GM19467 (cell line): ENCODE data around the gene MPPED1.

ENCODE experiments used
- ATAC-seq: cut with Tn5 transposase; IDR thresholded peaks from one replicate; pipeline ENCODE4 v1.9.1; 2021; ENCODE audit warnings: mild to moderate bottlenecking, moderate library complexity; ENCODE audit not compliant: unreplicated experiment

MPPED1 gene

DNA sequence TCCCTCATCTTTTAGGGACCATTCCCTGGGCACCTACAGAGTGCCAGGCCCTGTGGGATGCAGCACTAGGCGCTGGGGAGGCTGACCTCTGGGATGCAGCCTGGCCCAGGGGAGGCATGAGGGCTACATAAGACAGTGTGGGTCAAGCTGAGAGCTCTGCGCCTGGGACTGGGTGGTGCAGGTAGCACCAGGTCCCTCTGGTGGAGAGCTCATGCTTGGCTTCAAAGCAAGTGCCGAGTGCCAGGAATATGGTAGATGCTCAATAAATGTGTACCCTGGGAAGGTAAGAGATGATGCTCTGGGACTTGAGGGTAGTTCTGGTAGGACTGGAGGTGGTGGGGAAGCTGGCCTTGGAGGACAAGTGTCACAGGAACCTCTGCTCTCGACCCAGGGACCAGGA, 2.0 kb upstream of the MPPED1 start:
- no peak for ATAC-seq

DNA sequence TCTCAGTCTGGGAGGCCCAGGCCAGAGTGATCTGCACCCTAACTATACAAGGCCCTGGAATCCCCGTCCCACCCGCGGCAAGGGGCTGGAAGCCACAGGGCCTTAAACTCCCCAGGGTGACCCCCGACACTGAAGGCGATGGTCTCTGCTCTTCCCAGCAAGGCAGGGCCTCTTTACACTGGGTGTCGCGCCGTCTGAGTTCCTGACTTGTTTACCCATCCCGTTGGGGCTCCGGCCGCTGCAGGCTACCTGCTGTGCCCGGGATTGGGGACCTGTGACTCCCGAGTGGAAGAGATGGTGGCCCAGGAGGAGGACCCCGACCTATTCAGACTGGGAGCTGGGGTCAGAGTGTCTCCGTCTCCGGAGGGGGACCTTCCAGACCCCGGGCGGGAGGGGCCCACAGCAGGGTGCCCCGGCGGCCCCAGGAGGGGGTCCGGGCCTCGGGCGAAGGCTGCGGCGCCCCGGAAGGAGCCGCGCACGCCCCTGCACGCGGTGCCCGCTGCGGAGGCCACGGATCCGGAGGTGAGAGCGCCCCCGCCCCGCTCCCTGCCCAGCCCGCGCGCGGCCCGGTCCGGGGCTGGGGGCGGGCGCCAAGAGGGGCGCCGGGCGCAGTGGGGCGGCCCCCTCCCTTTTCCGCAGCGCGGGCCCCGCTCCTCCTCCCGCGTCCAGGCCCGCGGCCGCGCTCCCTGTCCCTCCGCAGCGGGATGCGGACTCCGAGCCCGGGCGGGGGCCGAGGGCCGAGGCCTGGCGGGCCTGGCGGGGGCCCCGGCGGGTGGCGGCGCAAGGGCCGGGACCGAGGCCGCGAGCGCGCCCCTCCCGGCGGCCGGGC, 560 bp upstream of the MPPED1 start:
- no peak for ATAC-seq

DNA sequence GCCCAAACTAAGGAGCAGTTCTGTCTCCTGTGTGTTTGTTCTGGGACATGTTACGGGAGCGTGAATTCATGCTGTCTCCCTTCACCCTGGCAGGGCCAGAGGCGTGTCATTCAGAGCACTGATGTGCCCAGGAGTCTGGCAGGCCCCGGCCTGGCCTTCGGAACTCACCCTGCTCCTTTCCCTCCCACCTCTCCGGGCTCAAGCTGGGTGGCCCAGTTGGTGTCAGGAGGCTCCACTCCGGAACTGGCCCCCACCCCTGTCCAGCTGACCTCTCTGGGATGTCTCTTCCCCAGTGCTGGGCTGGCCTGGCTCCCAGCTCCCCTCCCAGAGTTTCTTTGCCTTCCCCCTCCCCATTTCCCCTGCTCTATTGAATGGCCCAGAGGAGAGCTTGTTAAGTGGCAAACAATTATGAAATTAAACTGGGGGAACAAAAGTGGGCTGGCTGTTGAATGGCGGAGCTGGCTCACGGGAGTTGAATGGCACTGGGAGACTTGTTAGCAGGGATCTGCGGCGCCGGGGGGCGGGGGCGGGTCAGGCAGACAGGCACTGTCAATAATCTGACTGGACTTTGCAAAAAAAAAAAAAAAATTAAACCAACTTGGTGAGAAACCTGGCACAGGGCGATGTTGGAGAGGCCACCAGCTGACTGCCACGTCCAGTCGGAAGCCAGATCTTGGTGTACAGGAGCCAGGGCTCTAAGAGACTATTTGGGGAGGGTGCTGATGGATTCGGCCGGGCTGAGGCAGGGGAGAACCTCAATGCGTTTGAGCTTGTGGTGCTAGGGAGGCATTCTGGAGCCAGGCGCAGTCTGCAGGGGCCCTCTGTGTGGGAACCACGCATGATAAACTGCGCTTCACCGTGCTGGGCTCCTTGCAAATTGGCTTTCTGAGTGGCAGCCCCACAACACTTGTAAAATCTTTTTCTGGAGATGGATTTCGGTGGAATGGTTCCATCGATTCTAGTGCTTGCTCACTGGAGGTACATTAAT, 1.3 kb downstream of the MPPED1 start:
- no peak for ATAC-seq

DNA sequence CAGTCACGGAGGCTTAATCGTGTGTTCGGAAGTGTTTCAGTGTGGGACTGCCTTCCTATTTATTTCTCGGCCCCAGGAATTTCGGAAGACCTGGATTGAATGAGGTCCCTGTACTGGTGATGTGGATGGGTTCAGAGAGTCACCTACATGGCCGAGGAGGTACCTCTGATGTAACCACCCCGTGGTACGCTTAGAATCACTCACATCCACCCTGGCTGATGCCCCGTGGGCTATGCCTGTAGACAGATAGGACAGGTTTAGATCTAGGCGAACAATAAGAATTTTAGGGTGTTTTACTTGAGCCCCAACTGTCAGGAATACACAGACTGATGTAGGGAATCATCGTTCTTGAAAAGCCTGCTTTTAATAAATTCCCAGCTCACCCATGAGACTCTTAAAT, 2.0 kb downstream of the MPPED1 start:
- ATAC-seq, result no peak

DNA sequence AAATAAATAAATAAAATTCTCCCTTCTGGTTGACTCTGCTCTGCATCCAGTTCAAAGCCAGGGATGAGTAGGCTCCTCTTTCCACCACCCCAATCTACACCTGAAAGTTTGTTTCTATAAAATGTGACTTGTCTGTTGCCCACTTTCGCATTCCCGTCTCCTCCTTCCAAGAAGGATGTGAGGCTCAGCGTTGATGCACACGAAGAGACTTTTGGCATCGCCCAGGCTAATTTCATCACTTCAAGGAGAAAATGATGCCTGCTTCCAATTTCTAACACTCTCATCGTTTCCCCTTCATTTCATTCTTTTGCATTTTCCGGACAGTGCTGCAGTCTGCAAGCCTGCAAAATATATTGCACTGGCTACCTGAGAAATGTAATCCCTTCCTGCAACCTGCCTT, 3.9 kb downstream of the MPPED1 start:
- ATAC-seq, result no peak

DNA sequence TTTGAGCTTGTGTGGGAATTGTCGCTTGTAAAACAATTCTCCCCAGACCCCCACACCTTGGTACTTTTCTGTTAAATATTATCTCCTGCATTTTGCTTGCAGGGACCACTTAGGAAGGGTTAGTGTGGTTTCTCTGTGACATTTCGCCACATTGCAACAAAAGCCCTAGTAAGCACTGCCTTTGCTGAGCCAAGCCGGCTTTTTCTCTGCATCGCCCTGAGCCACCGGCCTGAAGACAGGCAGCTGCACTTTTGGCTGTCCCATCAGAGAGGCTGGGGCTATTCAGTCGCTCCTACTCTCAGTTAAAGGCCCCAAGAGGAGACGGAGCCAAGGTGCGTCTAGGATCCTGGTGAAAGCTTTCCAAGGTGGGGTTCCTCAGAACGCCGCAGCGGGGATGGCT, 5.7 kb downstream of the MPPED1 start:
- ATAC-seq, result no peak

DNA sequence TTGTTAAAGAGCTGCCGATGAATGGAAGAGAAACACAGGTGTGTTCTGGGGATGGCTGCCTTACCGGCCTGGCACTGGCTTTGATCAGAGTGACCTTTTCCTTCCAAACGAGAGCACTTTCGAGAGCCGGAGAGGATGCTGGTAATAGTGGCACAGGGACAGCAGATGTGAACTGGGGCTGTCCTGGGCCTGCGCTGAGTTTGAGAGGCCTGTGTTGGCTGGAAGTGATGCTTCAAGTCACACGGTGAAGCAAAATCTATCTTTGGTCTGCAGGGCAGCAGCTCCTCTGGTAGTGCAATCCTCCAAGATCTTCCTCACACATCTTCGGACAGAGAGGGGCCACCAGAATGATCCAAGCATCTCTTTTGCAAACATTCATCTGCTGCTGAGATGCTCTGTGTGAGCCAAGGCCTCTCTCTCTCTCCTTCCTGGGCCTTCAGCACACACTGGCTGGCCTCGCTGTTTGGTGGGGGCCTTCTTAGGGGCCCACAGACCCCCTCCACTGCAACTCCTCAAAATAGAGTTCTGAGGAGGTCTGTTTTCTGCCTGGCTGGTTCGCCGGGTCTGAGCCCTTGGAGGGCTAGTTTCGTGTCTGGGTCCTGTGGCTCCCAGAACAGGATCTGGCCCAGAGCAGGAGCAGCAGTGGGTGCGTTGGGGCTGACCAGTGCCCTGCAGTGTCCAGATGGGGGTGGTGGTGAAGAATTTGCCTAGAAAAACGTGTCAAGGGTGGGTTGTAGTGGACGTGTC, 6.4 kb downstream of the MPPED1 start:
- ATAC-seq, result no peak

DNA sequence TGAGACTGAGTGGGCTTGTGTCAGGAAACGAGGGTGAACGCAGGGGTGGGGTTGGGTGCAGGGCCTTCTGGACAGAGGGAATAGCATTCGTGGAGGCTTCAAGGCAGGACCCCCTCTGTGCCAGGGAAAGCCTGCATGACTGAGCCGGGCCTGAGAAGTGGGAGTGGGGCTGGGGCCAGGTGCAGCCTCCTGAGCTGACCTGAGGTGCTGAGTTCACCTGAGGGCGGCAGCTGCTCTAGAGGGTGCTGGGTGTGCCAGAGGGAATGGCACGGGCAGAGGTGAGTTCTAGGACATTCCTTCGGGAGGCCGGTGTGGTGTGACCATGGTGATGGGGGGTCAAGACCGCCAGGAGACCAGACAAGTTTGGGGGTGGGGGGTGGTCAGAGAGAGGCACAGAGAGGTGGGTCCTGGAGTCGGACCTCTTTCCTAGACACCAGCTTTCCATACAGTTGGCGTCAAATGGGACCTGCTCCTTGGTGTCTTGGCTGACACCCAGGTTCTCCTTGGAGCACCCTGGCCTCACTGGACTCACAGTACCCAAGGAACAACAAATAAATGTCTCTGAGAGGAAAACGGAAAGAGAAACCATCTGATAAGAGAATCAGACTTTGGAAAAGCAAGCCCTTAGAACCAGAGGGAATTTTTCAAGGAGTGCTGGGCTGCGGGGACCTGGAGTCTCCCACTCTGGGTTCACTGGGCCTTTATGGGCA, 7.7 kb downstream of the MPPED1 start:
- ATAC-seq, result no peak

DNA sequence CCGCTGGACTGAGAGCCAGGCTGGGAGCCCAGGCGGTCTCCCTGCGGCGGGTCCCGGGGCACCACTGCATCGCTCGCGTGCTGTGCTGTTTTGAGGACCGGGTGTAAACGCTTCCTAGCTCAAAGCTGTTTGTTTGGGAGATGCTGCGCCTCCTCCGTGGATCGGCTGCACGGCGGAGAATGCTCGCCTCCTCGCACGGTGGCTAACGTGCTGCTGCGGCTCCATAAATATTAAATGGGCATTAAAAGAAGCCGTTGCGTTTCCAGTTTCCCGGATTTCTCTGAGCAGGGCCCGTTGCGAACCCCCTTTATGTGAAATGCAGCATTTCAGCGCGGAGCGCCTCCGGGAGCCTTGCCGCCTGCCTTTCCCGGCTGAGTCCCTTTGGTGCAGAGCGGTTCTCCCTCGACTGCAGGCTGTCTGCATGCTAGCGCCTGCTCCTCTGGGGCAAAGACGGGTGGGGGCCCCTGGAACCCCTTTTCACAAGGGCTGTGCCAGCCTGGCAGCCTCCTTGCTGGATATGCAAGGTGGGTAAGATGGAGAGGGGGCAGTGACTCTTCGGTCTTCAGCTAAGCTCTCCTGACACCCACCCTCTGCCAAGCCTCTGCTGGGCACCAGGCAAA, 9.3 kb downstream of the MPPED1 start:
- no peak for ATAC-seq

DNA sequence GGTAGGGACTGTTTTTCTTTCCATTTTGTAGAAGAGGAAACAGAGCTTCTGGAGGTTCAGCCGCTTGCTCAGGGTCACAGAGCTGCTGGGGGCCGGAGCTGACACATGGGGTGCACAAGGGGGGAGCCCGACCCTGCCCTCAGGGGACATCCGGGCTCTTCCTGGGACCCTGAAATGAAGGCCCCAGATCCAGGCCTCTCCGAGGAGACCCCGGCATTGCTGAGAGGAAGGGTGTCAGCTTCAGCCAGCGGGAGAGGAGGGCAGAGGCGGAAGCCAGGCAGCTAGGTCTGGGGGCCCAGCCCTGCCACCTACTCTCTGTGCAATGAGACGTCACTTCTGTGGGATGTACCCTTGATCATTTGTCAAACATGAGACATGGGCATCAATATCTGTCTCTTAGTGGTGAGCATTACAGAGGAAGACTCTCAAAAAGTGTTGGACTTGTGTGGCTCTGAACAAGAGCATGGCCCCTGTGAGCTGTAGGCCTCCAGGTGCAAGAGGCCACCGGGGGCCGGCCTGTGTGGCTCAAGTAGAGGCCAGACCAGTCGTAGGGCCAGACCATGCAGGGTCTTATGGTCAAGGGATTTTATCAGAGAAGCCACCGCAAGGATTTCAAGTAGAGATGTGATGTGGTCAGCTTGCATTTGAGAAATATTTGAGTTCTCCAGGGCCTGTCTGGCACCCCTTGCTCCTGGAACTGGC, 10.3 kb downstream of the MPPED1 start:
- no peak for ATAC-seq

DNA sequence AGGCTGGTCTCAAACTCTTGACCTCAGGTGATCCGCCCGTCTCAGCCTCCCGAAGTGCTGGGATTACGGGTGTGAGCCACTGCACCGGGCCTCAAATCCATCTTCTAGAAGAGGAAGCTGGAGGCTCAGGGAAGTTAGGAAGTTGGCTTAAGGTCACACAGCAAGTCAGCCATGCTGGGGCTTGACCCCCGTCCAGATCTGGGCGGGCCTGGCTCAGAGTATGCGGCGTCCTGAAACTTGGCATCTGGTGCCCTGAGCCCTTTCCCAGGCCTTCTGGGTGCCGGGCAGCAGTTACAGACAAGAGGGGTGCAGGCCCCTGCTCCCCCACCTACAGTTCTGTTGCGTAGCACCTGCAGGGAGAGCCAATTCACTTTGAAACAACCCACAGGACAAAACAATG, 11.2 kb downstream of the MPPED1 start:
- ATAC-seq, result no peak

DNA sequence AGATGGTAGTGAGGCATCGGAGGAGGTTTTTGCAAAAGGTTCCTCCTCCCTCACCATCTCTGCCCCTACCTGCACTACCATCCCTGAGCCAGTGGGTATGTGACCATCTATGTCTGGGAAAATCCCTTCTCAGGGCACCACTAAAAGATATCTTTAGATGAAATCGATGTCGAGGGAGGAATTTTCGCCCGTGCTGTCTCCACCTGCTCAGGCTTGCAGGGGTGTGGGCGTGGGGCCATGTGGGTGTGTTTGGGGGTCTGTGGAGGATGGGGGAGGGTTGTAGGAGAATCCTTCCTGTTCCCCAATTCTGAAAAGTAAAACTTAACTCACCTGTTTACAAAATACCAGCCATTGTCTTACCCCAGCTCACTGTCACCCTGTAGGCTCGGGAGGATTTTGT, 12.4 kb downstream of the MPPED1 start:
- no peak for ATAC-seq

DNA sequence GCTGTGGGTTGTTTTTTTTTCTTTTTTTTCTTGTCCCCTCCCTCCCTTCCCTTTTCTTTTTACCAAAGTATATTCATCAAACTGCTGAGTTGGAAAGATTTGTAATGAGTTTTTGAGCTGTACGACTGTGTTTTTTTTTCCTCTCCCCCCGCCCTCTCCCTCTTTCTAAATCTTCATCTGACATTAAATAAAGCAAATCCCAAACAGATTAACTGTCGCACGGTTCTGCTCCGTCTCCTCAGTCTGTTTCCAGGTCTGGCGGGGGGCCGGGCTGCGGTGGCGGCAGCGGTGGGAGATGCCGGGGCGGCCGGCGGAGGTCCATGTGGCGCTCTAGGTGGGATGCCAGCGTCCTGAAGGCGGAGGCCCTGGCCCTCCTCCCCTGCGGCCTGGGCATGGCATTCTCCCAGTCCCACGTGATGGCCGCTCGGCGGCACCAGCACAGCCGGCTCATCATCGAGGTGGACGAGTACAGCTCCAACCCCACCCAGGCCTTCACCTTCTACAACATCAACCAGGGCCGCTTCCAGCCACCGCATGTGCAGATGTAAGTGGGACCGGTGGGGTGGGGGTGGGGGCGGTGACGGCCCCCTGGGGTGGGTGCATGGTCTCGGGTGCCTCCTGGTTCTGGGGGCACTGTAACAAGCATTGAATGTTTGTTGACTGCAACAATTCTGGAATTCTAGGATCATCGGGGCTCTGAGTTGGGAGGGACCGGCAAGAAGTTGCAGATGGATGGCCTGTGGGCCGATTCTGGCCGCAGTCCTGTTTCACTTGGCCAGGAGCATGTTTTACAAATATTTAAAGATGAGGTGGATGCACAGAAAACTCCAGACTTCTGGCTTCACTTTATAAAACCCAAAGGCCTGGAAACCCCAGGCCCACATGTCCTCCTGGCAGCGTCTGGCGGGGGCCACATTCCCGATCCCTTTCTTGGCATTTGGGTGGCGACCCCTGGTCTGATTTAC, 13.1 kb downstream of the MPPED1 start:
- ATAC-seq, result no peak

DNA sequence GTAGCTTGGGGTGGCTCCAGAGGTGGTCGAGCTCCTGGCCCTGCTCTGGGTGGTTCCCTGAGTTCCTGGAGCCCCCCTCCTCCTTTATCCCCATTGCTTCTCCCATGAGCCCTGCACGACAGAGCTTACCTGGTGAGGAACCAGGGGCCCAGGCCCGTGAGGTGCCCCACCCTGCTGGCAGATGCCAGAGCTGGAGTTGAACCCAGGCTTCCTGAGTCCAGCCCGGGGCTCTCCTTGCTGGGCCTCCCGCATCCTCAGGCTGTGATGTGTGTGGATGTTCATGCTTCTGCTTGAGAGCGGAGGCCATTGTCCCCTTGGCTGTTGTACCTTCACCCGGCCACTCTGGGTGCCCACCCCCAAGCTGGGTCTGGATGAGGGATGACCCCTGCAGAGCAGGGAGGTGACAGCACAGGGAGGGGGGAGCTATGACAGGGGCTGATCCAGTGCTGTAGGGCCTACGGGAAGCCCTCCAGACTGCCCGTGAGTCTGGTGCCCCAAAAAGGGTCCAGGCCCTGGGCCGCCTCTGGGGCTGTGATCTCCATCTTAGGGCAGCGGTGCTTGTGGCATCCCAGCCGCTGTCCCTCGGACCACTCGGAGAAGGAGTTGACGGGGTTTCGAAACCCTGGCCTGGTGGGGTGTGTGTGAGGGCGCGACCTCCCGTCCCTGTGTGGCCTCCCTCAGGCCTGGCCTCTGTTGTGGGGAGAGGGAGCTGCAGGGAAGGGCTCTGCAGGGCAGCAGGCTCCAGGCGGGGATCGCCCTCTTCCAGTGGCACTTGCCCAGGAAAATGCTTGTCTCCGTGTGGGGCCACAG, 14.4 kb downstream of the MPPED1 start:
- ATAC-seq, result no peak

DNA sequence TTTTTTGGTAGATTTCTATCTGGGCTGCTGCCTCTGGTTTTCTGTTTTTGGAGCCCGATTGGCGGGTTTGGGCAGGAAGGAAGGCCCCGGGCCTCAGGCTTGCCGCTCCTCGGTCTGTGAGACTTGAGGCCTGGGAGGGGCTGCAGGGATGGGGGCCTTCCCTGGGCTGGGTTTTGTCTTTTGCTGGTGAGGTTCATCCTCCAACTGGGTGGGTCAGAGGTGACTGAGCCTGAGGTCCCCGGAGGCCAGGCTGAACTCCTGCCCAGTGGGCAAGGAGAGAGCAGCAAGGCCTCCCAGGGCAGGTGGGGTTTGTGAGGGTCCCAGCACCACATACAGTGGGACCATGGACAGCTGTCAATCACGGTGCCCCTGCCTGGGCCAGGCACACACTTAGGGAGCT, 15.0 kb downstream of the MPPED1 start:
- no peak for ATAC-seq

DNA sequence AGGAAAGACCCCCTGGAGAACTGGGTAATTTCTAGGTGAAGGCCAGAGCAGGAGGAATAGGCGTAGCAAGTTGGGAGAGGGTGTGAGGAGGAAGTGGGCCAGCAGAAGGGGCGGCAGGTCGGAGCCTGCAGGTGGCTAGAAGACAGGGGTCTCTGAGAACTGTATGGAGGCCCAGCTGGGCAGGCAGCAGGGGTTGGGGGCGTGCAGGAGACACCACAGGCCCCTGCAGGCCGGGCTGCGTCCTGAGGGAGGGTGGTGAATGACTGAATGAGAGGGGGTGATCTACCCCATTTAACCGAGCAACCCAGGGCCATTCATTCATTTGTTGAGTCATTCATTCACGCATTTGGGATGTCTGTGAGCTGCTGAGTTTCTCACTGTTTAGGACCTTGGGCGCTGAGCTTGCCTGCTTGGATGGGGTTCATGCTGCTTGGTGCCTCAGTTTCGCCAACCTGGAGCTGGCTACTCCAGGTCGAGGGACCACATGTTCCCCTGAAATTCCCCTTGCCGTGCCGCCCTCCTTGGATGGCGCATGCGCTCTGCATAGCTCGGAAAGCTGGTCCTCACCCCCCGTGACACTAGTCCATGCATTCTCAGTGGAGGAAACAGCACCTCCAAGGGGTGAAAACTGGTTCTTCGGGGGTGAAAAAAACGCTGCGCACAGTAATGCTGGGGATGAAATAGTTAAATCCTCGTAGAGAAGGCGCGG, 15.6 kb downstream of the MPPED1 start:
- ATAC-seq, result no peak

DNA sequence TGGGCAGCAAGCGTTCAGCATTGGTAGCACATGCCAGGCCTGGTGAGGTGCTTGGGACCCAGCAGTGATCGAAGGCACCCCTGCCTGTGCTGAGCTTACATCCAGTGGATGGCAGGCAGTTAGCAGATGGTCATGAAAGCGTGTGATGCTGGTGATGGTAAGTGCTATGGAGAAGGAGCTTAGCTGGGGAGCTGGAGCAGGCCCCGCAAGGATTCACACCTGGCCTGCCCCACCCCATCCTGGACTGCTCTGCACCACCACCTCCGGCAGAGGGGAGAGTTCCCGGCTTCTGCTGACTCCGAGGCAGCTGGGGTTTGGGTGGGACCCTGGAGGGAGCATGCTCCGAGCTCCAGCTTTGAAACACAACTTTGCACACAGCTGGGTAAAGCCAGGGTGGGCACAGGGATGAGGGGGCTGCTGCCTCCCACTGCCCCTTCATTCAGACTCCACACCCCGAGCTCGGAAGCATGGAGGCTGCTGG, 16.2 kb downstream of the MPPED1 start:
- no peak for ATAC-seq
